GM23248 (cell line): ENCODE data around the gene GSE1. TPM values are rescaled to one million over a fixed set of nuclear protein-coding genes. Genes with fewer than 3 reads are reported as not detected.

Experiments
- DNase-seq: peaks from one replicate; pipeline ENCODE4 v3.0.0-alpha.2; 2015
- H2AFZ ChIP-seq: fragments of 200-600 bp; sonication (generic); 2 replicates; pipeline ENCODE4 v1.6.1; 2016; ENCODE audit warnings: antibody characterized with exemption
- H3F3A ChIP-seq: fragments of 200-600 bp; sonication (generic); 2 replicates; pipeline ENCODE4 v1.6.1; 2016; ENCODE audit warnings: mild to moderate bottlenecking, antibody characterized with exemption, mixed run types; ENCODE audit not compliant: insufficient read depth
- H3K27ac ChIP-seq: fragments of 200-600 bp; sonication (generic); 2 replicates; pipeline ENCODE4 v1.5.1; 2016; ENCODE audit warnings: mild to moderate bottlenecking
- H3K27me3 ChIP-seq: fragments of 200-600 bp; sonication (generic); replicated peaks from 2 replicates; pipeline ENCODE4 v1.6.1; 2016; ENCODE audit warnings: mild to moderate bottlenecking; ENCODE audit not compliant: insufficient read depth
- H3K36me3 ChIP-seq: fragments of 200-600 bp; sonication (generic); 2 replicates; pipeline ENCODE4 v1.6.1; 2016; ENCODE audit warnings: low read depth, mild to moderate bottlenecking
- H3K4me1 ChIP-seq: fragments of 200-600 bp; sonication (generic); 2 replicates; pipeline ENCODE4 v1.6.1; 2016; ENCODE audit warnings: mild to moderate bottlenecking; ENCODE audit not compliant: insufficient read depth
- H3K4me2 ChIP-seq: fragments of 200-600 bp; sonication (generic); one replicate; pipeline ENCODE4 v1.6.1; 2016; ENCODE audit warnings: mild to moderate bottlenecking; ENCODE audit not compliant: unreplicated experiment
- H3K4me3 ChIP-seq: fragments of 200-600 bp; sonication (generic); 2 replicates; pipeline ENCODE4 v1.5.1; 2016; ENCODE audit warnings: mild to moderate bottlenecking
- H3K79me2 ChIP-seq: fragments of 200-600 bp; sonication (generic); 2 replicates; pipeline ENCODE4 v1.6.1; 2016; ENCODE audit warnings: mild to moderate bottlenecking; ENCODE audit not compliant: insufficient read depth
- H3K9ac ChIP-seq: fragments of 200-600 bp; sonication (generic); 2 replicates; pipeline ENCODE4 v1.6.1; 2016; ENCODE audit warnings: mild to moderate bottlenecking
- H3K9me2 ChIP-seq: fragments of 200-600 bp; sonication (generic); 2 replicates; pipeline ENCODE4 v1.6.1; 2016; ENCODE audit warnings: mixed run types, mild to moderate bottlenecking, moderate library complexity; ENCODE audit not compliant: insufficient read depth
- H3K9me3 ChIP-seq: fragments of 200-600 bp; sonication (generic); one replicate; pipeline ENCODE4 v1.6.1; 2017; ENCODE audit warnings: low read depth
- H4K20me1 ChIP-seq: fragments of 200-600 bp; sonication (generic); 2 replicates; pipeline ENCODE4 v1.6.0; 2016; ENCODE audit not compliant: insufficient read depth
- EZH2 ChIP-seq: fragments of 200-600 bp; sonication (generic); IDR thresholded peaks from 2 replicates; pipeline ENCODE4 v1.6.1; 2018; ENCODE audit warnings: antibody characterized with exemption, mild to moderate bottlenecking; ENCODE audit not compliant: insufficient read depth, poor library complexity, severe bottlenecking
- EZH2phosphoT487 ChIP-seq: fragments of 200-600 bp; sonication (generic); IDR thresholded peaks from 2 replicates; pipeline ENCODE4 v1.6.1; 2018; ENCODE audit warnings: antibody characterized with exemption, moderate library complexity, mild to moderate bottlenecking, low read depth; ENCODE audit not compliant: insufficient read depth
- WGBS, 2 experiments: methylation state at CpG; one replicate each; pipeline ENCODE4 v1.1.6; 2015 to 2017; ENCODE audit warnings: low lambda C conversion rate in 2 of 2, low coverage in 1 of 2; ENCODE audit errors: missing lambda C conversion rate in 2 of 2; 5-methylcytosine and 5-hydroxymethylcytosine counted together
- in situ Hi-C: fragments of 300-500 bp; cut with MboI; formaldehyde crosslinking; loops from 2 replicates; pipeline ENCODE4 v1.15.0; 2020
- polyA plus RNA-seq: library from polyadenylated mRNA; unstranded; fragments of >200 nt; fragmentation: Nextera tagmentation; extraction: Ambion mirVana; gene quantifications from 2 replicates; pipeline ENCODE4 v1.2.1, GENCODE V29; 2016
- total RNA-seq: library from RNA; depleted of rRNA; stranded (reverse); fragments of >200 nt; shearing (Covaris generic); gene quantifications from 2 replicates; pipeline ENCODE4 v1.2.3, GENCODE V29; 2014

Gene GSE1
- total and polyA plus RNA-seq, 2 experiments from 2014 or later = 11.6 to 35.1 TPM

DNA sequence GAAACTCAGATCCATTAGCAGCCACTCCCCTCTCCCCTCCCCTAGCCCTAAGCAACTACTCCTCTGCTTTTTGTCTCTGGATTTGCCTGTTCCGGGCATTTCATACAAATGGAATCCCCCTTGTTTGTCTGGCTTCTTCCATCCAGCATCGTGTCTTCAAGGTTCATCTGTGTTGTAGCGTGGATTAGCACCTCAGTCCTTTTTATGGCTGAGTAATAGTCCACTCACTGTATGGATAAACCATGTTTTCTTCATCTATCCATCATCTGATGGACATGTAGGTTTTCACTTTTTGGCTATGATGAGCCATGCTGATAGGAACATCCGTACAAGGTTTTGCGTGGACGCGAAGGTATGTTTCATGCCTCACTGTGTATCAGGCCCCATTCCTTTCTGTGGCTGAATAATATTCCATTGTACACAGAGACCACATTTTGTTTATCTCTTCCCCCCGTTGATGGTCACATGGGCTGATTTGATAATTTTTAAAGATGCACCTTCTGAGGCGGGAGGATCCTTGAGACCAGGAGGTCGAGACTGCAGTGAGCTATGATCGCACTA, 8.9 kb upstream of the GSE1 start:
- TF ChIP-seq EZH2 (no peak), EZH2phosphoT487 (no peak)
- no peak for DNase-seq
- H3F3A ChIP-seq = no peaks in the 10 kb centered on the region; the same call in 1 of the 2 replicates
- peaks cover 3% of the 10 kb centered on the region; the same call in 1 of the 2 replicates for H4K20me1 ChIP-seq
- no peaks in the 10 kb centered on the region for H3K9me3 ChIP-seq
- WGBS, 2 experiments = 93% methylated on average over 11 of the region's 11 CpGs
- no peak overlapping the region for H3K4me3 ChIP-seq
- no peaks in the 10 kb centered on the region for H3K27me3 ChIP-seq
- no peak overlapping the region for H3K4me2 ChIP-seq
- H3K4me1 ChIP-seq = no peaks in the 10 kb centered on the region
- peaks cover 96% of the 10 kb centered on the region for H3K79me2 ChIP-seq
- H3K36me3 ChIP-seq = no peaks in the 10 kb centered on the region
- no peak overlapping the region for H3K27ac ChIP-seq
- no peak overlapping the region for H2AFZ ChIP-seq
- H3K9me2 ChIP-seq = no peaks in the 10 kb centered on the region
- H3K9ac ChIP-seq = no peak overlapping the region
- in situ Hi-C loops = no loop called here

- Histone ChIP-seq H3K4me3 (no peak overlapping the region), H3K36me3 (no peaks in the 10 kb centered on the region), H3K79me2 (peaks cover 96% of the 10 kb centered on the region), H3K9me3 (no peaks in the 10 kb centered on the region), H3K27ac (no peak overlapping the region), H3K4me2 (no peak overlapping the region), H2AFZ (no peak overlapping the region), H3K4me1 (peaks cover 5% of the 10 kb centered on the region), H4K20me1 (peaks cover 3% of the 10 kb centered on the region; the same call in 1 of the 2 replicates), H3F3A (no peaks in the 10 kb centered on the region; the same call in 1 of the 2 replicates), H3K9me2 (no peaks in the 10 kb centered on the region), H3K9ac (no peak overlapping the region), H3K27me3 (no peaks in the 10 kb centered on the region)
- in situ Hi-C loops = no loop called here
- TF ChIP-seq EZH2phosphoT487 = no peak
- TF ChIP-seq EZH2 = no peak
- no peak for DNase-seq
- 87 to 89% methylated on average over 28 of the region's 28 CpGs for WGBS, 2 experiments
Observed at GRCh38 chr16:85605051-85605911, 7.8 kb upstream of the GSE1 start.

GRCh38 chr16:85605912-85606841, 6.9 kb upstream of the GSE1 start:
- Histone ChIP-seq H3K4me3 (no peak overlapping the region), H2AFZ (no peak overlapping the region), H3F3A (no peaks in the 10 kb centered on the region; the same call in 1 of the 2 replicates), H3K4me2 (no peak overlapping the region), H3K4me1 (peaks cover 10% of the 10 kb centered on the region), H3K9me3 (no peaks in the 10 kb centered on the region), H3K27ac (no peak overlapping the region), H3K36me3 (no peaks in the 10 kb centered on the region), H3K79me2 (peaks cover 87% of the 10 kb centered on the region), H3K27me3 (no peaks in the 10 kb centered on the region), H3K9ac (no peak overlapping the region), H4K20me1 (peaks cover 3% of the 10 kb centered on the region; the same call in 1 of the 2 replicates), H3K9me2 (no peaks in the 10 kb centered on the region)
- in situ Hi-C loops = no loop called here
- no peak for DNase-seq
- no peak for TF ChIP-seq EZH2
- 94 to 95% methylated on average over 22 of the region's 22 CpGs for WGBS, 2 experiments

- DNase-seq = no peak
- in situ Hi-C loops = no loop called here
- no peak overlapping the region for H3K4me2 ChIP-seq
- peaks cover 10% of the 10 kb centered on the region for H3K4me1 ChIP-seq
- H3K9me2 ChIP-seq = no peaks in the 10 kb centered on the region
- H3K9ac ChIP-seq = no peak overlapping the region
- H3K27ac ChIP-seq = no peak overlapping the region
- no peak overlapping the region for H3K4me3 ChIP-seq
- H4K20me1 ChIP-seq = peaks cover 3% of the 10 kb centered on the region; the same call in 1 of the 2 replicates
- no peaks in the 10 kb centered on the region for H3K36me3 ChIP-seq
- H3K79me2 ChIP-seq = peaks cover 79% of the 10 kb centered on the region
- 85 to 86% methylated on average over 7 of the region's 7 CpGs for WGBS, 2 experiments
- no peaks in the 10 kb centered on the region for H3K9me3 ChIP-seq
- no peaks in the 10 kb centered on the region for H3K27me3 ChIP-seq
- TF ChIP-seq EZH2phosphoT487 (no peak), EZH2 (no peak)
- no peak overlapping the region for H2AFZ ChIP-seq
- no peaks in the 10 kb centered on the region; the same call in 1 of the 2 replicates for H3F3A ChIP-seq
Observed at GRCh38 chr16:85606904-85607303, 6.2 kb upstream of the GSE1 start.
